NOMO-1 (cell line): ENCODE results near the gene CADM1.

Experiments used
- DNase-seq, 2 experiments: peaks; one replicate each; lab custom pipeline; 2025; ENCODE audit not compliant: unreplicated experiment in 2 of 2; lab: John Stamatoyannopoulos, UW

Gene CADM1

DNA sequence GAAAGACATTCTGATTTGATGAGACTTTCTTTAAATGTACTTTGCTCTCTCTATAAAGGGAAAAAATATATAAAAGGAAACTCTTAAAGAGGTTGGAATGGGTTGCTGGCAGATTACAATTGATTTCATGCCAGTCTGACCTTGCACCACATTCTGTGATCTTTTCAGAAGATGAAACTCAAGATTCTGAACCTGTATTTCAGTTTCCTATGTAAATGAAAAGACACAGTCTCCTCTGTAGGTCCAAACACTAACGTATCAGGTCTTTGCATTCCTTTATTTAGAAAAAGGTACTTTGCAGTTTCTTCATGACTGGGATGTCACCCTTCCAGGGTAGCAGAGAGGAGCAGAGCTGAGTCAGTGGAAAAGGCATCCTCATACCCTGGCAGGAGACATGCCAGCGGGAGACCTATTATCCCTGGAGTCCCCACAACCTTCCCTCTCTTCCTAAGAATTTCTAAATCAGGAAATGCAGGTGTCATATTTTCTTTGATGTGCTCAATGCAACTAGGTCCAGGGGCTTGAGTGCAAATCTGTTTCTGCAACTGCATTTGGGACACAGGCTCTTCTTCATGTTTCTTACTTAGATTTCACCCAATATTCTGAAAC is 282.6 kb downstream of the CADM1 start:
- no peak for DNase-seq

GRCh38 chr11:115220911-115221310 is 283.3 kb downstream of the CADM1 start:
- DNase-seq, result no peak

- no peak for DNase-seq
Observed at GRCh38 chr11:115220423-115220822, 283.8 kb downstream of the CADM1 start.

DNA sequence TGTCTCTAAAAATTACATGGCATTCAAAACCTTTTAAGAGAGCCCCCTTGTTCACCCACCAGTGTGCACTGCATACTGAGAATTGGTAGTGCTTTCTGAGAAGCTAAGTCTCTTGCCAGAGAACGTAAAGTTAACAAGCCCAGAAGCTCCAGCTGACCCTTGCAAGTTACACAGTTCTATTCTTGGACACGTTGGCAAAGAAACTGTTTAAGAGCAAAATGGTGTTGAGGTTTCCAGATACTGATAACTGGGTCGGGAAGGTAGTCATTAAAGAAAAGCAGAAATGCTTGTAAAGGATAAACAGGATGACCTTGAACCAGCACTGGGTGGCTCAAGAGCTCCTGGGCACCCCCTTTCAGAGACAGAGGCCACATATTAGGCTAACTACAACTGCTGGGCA is 284.8 kb downstream of the CADM1 start:
- DNase-seq, result no peak

- no peak for DNase-seq
Observed at GRCh38 chr11:115217726-115218311, 286.4 kb downstream of the CADM1 start.

DNA sequence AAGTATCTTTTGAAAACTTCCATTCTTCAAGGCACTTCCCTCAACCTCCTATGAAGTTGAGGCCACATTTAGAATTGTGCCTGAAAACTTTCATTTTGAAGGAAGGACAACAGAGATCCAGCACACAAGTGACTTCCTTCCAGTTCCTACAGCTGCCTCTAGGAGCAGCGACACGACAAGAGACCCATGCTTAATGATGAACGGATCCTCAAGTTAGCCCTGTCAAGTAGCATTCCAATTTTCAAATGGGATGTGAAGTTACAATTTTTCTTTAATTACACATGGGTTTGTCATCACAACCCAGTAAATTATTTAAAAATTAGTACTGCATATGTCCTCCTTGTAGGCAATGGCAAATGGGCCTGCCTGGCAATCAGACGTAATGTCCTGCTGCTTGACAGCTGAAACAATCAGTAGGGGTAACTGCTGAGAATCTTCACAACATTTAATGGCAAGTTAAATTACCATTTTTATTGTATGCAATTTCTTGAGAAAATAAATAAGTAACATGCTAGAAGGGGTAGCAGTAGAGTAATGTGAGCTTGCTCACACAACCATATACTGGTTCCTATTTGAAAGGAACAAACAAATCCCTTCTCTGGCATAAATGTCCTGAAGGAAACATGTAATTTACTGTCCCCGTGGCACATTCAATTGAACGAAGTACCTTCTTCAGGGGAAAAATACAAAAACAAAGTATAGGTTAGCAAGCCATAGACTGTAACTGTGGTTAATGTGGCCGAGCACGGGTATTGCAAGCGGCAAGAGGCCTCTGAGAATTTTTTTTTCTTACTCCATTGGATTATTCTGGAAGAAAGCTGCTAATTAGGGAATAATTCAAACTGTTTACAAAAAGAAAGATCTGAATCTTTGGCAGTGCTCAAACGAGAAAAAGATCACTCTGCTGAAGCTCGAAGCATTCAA is 288.3 kb downstream of the CADM1 start:
- DNase-seq, result no peak

DNA sequence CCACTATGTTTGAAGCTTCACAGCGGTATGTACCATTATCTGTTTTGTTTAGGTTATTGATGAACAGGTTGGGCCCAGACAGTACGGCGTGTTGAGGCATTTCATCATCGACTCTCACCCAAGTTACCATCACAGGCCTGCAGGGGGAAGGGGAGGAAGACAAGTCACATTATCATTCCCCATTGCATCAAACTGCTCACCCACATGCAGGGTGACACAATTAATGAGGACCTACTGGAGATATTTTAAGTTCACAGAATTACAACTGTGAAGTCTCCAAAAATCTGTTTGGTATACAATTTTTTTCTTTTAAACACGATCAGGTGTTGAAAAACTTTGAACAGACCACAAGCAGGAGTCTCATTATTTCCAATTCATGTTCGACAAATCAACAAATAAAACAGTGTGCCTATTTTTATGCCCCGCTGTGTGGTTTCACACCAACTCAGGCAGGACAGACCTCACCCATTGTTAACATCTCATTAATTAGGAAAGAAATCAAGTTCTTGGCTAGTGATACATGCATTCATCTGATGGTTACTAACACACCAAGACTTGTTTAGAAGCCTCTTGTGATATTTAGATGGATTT is 289.5 kb downstream of the CADM1 start:
- no peak for DNase-seq

GRCh38 chr11:115213007-115213406 is 291.2 kb downstream of the CADM1 start:
- DNase-seq, result no peak

DNA sequence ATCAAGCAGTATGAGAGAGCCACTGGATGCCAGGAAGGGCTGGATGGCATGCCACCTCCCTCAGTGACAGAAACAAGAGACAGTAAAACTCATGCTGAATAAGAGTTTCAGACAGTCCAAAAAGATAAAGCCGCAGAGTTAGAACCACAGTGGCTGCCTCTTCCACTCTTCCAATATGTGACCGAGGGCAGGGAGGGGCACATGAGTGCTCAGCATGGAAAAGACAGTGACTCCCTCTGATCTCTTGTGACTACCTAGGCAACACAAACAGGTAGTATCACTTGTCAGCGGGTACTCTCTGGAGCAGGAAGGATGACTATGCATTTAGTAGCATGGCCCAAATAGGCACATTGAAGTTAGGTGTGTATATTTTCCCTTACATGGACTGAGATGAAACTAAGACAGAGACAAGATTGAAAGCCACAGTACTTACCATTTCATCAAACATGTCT is 295.4 kb downstream of the CADM1 start:
- DNase-seq, result no peak

DNA sequence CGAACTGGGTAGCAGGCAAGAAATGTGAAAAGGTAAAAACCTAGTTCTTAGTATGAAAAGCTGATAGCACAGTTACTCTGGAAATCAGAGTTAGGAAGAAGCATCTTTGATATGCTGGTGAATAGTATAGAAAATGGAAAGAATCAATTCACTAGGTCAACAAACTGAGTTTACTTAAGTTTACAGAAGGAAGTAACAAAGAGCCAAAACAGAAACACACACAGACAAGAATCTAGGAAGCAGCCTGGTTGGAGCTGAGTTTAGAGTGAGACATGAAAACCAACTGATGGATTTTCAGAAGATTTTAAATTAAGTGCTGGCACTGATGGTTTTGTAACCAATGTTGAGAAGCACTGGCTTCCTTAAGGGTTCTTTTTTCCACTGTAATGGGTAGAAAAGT is 296.3 kb downstream of the CADM1 start:
- no peak for DNase-seq

DNA sequence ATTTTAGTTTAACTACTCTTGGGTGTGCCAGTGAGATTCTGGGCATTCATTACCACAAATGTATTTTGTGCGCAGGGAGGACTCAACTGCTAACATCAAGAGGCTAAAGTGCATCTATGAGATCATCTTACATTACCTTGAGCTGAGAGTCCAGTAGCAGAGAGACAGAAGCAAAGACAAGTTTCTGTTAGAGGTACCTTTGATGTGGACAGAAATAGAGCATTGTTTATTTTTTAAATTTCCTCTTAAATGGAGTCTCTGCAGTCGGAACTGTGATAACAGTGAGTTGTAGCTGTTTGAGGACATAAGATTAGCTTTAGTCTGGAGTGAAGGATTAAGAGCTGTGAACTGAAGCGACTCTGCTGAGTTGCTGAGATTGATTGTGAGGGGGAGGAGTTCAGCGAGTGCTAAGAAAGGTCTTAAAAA is 297.0 kb downstream of the CADM1 start:
- DNase-seq, result no peak

DNA sequence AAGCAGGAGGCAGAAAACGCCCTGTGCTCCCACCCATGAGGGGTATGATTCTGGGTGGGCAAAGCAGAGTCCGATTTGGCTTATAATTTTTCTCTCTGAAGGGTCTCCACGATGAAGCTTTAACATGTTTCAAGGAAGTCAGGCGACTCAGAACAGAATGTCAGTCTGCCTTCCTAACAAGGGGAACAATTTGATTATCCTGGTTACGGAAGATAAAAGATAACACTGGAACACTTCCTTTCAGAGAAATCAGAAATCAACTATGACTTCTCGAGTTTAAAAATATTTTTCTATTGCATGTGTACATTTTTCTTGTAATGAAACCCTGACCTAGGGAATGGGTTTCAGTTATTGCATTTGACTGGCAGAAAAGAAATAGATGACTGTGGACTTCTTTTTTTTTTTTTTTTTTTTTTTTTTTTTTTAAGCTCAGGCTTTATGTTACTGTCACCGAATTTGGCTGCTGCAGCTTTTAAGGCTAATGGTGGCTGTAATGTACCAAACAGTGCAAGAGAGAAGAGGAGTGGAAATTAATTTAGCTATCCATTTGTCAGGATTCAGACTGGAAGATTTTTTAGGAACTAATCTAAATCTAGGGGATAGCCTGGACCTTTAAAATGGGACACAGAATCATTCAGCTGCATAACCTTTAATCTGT is 297.7 kb downstream of the CADM1 start:
- no peak for DNase-seq

DNA sequence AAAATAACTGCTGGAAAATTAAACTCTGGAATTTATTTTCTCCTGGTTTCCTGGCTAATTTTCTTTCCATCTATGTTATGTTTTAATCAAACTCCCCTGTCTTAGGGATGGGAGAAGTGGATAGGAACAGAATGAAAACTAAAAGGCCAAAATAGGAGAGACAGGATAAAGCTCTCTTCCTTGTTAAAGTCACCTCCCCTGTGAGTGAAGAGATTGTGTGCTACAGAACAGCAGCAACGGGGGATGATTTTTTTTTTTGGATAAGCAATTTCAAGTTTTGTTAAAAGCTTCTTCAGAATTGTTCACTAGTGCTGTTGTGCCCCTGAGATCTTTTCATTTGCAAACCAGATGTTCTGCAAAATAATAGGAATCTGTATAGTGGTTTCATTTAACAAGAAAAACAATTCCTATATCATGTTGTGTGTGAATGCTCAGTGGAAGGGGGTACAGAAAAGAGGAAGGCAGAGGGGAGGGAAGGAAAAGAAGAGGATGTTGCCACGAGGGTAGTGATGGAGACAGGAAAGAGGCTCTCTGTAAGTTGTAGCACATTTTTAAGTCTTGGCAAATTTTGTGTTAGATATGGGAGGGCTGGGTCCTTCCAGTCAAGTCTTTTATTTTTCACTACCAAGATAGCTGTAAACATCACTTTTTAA is 301.2 kb downstream of the CADM1 start:
- no peak for DNase-seq

DNA sequence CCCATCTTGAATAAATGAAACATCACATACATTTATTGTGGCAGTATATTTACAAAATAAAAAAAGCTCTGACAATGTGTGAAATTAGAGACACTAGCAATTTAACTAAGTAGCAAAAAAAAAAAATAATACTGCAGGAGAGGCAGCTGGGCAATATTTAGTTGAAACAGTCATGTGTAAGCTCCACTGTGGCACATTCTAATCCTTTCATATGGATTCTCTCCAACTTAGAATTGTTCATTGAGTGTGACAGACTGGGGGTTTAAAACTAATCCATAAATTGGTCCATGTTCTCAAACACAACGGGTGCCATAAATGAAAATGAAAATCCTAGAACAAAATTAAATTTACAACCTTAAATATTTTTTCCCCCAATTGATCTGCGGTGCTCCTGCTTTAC is 302.1 kb downstream of the CADM1 start:
- no peak for DNase-seq

DNA sequence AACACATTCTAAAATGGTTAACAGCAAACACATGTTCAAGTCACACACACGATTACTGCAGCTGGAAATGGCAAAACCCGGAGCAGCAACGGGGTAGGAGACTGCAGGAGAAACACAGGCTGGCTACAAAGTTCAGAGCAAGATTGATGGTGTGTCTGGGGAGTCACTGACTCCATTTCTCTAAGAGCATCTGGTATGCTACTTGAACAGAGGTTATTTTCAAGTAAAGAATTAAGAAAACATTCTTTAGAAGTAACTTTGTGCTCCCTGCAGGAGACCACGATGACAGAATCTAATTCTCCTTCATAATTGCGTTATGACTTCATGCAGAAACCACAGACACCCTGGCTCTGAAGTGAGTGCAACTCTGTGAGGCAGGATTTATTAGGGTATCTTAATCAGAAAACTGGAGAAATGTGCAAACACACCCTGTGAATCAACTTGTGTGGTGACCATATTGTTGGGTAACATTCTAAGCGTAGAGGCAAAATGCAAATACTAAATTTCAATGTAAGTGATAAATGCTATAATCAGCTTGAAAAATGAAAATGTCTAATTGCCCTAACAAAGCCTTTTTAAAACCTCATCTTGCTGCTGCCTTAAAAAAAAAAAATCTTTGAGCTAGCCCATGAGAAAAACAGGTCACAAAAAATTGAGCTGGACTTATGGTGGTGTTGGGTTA is 303.0 kb downstream of the CADM1 start:
- DNase-seq, result no peak

DNA sequence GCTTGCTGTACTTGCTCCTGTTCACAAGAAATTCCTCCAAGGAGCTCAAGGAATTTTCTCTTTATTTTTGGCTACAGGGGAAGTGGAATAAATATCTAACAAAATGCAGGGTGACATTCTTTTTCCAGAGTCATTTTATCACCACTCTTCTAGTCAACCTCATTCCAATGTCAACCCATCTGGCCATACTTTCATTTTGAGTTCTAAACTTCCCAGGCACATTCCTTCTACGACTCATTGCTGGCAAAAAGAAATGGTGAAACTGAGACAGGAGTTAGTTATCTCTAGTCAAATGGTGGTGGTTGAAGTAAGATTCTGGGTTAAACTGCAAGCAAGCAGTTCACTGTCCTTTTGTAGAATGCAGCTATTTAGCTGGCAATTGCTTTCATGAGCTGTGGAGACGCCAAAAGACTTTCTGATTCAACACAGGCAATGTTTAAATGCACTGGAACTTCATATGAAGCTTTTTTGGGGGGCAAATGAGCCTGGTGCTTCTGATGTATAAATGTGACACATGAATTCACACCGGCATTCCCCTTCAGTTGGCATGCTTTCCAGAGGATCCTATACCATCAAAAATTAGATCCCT is 304.6 kb downstream of the CADM1 start:
- no peak for DNase-seq

GRCh38 chr11:115198321-115198741 is 305.9 kb downstream of the CADM1 start:
- no peak for DNase-seq

DNA sequence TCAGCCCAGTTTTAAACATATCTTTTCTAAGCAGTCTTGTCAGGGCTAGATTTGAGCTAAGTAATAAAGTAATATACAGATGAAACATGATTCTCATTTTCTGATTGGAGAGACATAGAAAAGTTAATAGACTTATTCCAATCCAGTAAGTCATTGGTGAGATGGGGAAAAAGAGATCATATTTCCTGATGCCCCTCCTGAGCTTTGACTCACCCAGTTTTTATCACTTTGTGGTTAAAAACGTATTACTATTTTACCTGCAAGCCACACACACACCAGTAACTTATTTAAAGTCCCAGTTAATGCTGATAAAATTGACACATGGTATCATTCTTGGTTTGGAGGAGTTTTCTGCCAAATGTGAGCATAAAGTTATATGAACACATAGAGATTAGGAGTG is 306.8 kb downstream of the CADM1 start:
- no peak for DNase-seq

- DNase-seq, result no peak
Observed at GRCh38 chr11:115197031-115197430, 307.2 kb downstream of the CADM1 start.

- DNase-seq, result no peak
Observed at GRCh38 chr11:115194802-115195110, 309.5 kb downstream of the CADM1 start.
